Ovary (tissue), 9 donors: ENCODE results near the gene GRB7. TPM values are rescaled to one million over a fixed set of nuclear protein-coding genes. Genes with fewer than 3 reads are reported as not detected.

Experiments
- DNase-seq, 5 donors: peaks; one replicate each; pipeline ENCODE4 v3.0.0-alpha.2; 2019 to 2020
- H3K27ac ChIP-seq, 2 donors: fragments of 200-600 bp; one replicate each; pipeline versions ENCODE4 v1.5.1 to v1.8.0; 2019 to 2022
- H3K27me3 ChIP-seq: fragments of 200-600 bp; one replicate; pipeline ENCODE4 v1.8.0; 2022
- H3K36me3 ChIP-seq: fragments of 200-600 bp; sonication (generic); one replicate; pipeline ENCODE4 v1.5.1; 2019
- H3K4me1 ChIP-seq: one replicate; pipeline ENCODE4 v1.8.1; 2013; ENCODE audit warnings: mild to moderate bottlenecking, moderate library complexity; ENCODE audit not compliant: insufficient read depth
- H3K4me3 ChIP-seq: fragments of 200-600 bp; sonication (generic); one replicate; pipeline ENCODE4 v1.5.1; 2017
- H3K9me3 ChIP-seq, 2 donors: fragments of 200-600 bp in 1 of 2; sonication (generic) in 1 of 2; one replicate each; pipeline versions ENCODE4 v1.5.1 to v1.8.1; 2013 to 2019; ENCODE audit warnings: mild to moderate bottlenecking in 1 of 2, moderate library complexity in 1 of 2
- EP300 ChIP-seq: sonication (generic); formaldehyde crosslinking; IDR thresholded peaks from one replicate; pipeline ENCODE4 v1.6.1; 2017; ENCODE audit warnings: antibody characterized with exemption
- POLR2A ChIP-seq: fragments of 450-650 bp; IDR thresholded peaks from one replicate; pipeline ENCODE4 v1.6.1; 2017; ENCODE audit warnings: antibody characterized with exemption, mild to moderate bottlenecking, moderate library complexity
- WGBS, 3 donors: extraction: QIAGEN DNeasy Blood & Tissue Kit in 1 of 3; methylation state at CpG; one replicate each; pipeline versions ENCODE4 v1.1.5 to v1.1.7; 2013 to 2017; 5-methylcytosine and 5-hydroxymethylcytosine counted together
- intact Hi-C, 4 donors: fragments of 100-400 bp; cut with DNase I; formaldehyde crosslinking; loops; one replicate each; pipeline versions ENCODE4 v1.11.0 to v1.15.1; 2022 to 2023
- polyA plus RNA-seq, 2 donors: library from polyadenylated mRNA; stranded (reverse); fragments of 200-250 nt in 1 of 2; fragments of 350-450 nt in 1 of 2; fragmentation: Illumina TruSeq in 1 of 2; extraction: RNeasy Lipid Tissue Mini Kit (QIAGEN cat#74804) in 1 of 2; gene quantifications; one replicate each; pipeline ENCODE4 v1.2.3, GENCODE V29; 2013 to 2014
- total RNA-seq, 7 donors: library from RNA; depleted of rRNA in 2 of 7; stranded (reverse); fragments of >200 nt in 2 of 7; fragmentation: NEBNext Ultra II Directional in 3 of 7; extraction: Animal tissue kit (Norgen Biotek cat#: 25700) in 3 of 7; gene quantifications; one replicate each; pipeline versions ENCODE4 v1.1.0 to v1.2.4, GENCODE V29; 2016 to 2023
- TF ChIP-seq, protein P1 (sequence below), 3 donors: fragments of 450-650 bp in 2 of 3; fragments of 200-600 bp in 1 of 3; IDR thresholded peaks; one replicate each; pipeline versions ENCODE4 v1.5.1 to v1.8.0; 2016 to 2022; ENCODE audit warnings: antibody characterized with exemption in 3 of 3, mild to moderate bottlenecking in 1 of 3
- donor health status: DM: no; HTN: no; CAD: no; lungs with moderate emphysema.
- donor health status: DM: no; HTN: no; CAD: no.
- donor health status: Bipolar disorder and iron deficiency.
- donor health status: DM: yes; HTN: yes; CAD: no.
- donor health status: DM: no; HTN: no; CAD: no.
- donor health status: DM: yes; HTN: yes; CAD: no.

GRB7 gene
- total and polyA plus RNA-seq, 9 donors, result 0.23 to 63.0 (median 2.1) TPM

DNA sequence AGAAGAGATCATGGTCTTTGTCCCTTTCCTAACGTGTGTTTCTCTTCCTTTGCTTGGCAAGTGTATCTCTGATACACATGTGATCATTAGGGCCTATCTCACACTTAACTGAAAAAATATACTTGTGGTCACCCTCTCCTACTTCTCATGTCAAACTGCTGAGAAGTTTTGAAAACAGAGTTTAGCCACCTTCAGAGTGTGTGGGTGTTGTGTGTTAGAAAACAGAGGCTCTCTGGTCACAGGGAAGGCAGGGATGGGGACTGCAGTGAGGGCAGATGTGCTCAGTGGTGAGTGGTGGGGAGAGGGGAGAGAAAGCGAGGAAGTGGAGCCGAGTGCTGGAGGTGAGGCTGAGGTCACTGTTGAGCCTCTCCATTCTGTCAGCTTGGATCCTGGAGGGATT is 29.4 kb downstream of the GRB7 start:
- 29 to 46% (median 45%) methylated on average over 3 of the region's 3 CpGs for WGBS, 3 donors
- H3K27me3 ChIP-seq, result no peaks in the 10 kb centered on the region

DNA sequence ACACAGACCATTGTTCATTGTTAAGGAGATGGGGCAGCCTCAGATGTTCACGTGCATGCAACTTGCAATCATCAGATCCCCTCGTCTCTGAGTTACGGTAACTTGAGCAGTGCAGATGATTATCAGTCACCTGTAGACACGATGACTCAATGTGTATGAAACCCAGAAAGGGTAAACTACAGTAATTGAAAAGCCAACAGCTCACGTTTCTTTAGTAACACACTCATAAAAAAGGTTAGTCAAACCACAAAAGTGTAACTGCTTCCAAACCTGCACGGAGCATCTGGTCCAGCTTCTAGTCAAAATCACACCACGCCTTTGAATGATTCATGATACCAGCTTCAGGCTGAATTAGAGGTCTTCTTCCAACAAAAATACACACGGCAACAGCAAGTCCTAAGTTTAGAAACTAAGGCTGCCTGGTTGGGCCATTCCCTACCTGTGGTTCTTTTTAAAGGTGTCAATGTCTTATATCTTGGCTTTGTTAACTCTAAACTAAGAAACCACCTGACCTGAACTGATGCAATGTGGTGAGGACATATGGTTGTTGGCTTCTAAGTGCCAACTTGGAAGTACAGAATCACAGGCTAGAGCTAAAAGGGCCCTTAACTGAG is 32.3 kb downstream of the GRB7 start:
- H3K4me3 ChIP-seq, result no peak overlapping the region
- WGBS, 3 donors, result 58 to 62% (median 62%) methylated on average over 8 of the region's 8 CpGs
- no peaks in the 10 kb centered on the region for H3K36me3 ChIP-seq
- H3K9me3 ChIP-seq, result no peaks in the 10 kb centered on the region
- DNase-seq, result no peak
- H3K27ac ChIP-seq, result no peak overlapping the region
- H3K4me1 ChIP-seq, result no peaks in the 10 kb centered on the region
- TF ChIP-seq, protein P1, sequence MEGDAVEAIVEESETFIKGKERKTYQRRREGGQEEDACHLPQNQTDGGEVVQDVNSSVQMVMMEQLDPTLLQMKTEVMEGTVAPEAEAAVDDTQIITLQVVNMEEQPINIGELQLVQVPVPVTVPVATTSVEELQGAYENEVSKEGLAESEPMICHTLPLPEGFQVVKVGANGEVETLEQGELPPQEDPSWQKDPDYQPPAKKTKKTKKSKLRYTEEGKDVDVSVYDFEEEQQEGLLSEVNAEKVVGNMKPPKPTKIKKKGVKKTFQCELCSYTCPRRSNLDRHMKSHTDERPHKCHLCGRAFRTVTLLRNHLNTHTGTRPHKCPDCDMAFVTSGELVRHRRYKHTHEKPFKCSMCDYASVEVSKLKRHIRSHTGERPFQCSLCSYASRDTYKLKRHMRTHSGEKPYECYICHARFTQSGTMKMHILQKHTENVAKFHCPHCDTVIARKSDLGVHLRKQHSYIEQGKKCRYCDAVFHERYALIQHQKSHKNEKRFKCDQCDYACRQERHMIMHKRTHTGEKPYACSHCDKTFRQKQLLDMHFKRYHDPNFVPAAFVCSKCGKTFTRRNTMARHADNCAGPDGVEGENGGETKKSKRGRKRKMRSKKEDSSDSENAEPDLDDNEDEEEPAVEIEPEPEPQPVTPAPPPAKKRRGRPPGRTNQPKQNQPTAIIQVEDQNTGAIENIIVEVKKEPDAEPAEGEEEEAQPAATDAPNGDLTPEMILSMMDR (IDR thresholded peaks at IDR 0.05), result no peak
- TF ChIP-seq EP300 (no peak), POLR2A (no peak)
- intact Hi-C loops, result no loop called here
- H3K27me3 ChIP-seq, result no peaks in the 10 kb centered on the region

More for the DNA sequence above, 29.4 kb downstream of the GRB7 start:
- intact Hi-C loops, result no loop called here
- Histone ChIP-seq H3K36me3 (no peaks in the 10 kb centered on the region), H3K4me1 (no peaks in the 10 kb centered on the region), H3K27ac (no peak overlapping the region), H3K4me3 (no peak overlapping the region), H3K9me3 (no peaks in the 10 kb centered on the region)
- DNase-seq, result no peak
- TF ChIP-seq EP300 (no peak), POLR2A (no peak)
- TF ChIP-seq, protein P1 (IDR thresholded peaks at IDR 0.05), result no peak

DNA sequence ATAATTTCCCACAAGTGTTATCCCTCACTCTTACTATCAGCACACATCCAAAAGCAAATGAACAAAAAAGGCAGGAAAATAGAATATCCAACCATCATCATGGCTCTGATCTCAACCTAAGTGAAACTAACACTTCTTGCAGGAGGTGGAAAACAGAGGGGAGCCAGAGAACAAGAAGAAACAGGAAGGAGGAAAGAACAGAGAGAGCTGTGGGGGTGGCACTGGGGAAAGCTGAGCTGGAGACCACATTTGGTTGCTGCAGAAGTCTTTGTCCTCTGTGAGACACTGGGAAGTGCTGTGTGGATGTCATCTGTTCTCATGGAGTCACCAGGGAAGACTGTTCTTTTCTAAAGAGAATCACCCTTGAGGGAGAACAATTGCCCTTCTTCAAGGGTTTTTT is 34.7 kb downstream of the GRB7 start:
- intact Hi-C loops, result no loop called here
- DNase-seq, result no peak
- no peak overlapping the region for H3K4me3 ChIP-seq
- TF ChIP-seq, protein P1 (IDR thresholded peaks at IDR 0.05), result no peak
- no peak for TF ChIP-seq POLR2A
- no peaks in the 10 kb centered on the region for H3K27me3 ChIP-seq
- no peak overlapping the region for H3K27ac ChIP-seq
- no peaks in the 10 kb centered on the region for H3K36me3 ChIP-seq
- no peaks in the 10 kb centered on the region for H3K4me1 ChIP-seq
- H3K9me3 ChIP-seq, result no peaks in the 10 kb centered on the region

DNA sequence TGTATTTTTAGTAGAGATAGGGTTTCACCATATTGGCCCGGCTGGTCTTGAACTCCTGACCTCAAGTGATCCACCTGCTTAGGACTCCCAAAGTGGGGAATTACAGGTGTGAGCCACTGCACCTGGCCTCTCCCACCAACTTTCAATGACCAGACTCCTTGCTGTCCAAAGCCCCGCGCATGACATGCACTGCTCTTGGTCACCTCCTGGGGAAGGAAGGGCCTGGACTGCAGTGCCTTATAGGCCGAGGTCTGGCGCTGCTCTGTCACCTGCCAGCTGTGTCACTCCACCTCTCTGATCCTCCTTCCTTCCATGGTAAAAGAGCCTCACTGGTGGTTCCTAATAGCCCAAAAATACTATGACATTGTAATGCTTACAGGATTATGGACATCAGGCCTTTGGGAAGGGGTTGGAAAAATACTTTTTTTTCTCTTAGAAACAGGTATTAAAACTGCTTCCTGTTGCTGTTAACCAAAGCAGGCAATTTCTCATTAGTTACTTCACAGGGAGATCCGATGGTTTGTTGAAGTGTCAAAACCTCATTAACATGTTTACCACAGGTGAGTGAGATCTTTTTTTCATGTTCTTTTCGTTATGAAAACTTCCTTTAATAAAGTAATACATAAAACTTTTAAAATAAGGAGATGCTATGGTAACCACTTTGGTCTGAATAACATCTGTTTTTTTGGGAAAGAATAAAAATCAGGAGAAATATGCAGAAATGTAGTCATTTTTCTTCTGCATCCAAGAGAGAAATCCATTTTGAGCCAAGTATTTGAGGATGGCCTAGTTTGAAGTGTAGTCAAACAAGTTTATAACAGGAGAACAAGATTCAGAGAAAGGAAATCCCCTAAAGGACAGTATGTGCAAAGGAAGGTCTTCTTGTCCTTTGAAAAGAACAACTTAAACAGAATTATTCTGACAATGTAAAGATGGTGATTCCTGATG is 35.5 kb downstream of the GRB7 start:
- WGBS, 3 donors, result 81 to 86% (median 81%) methylated on average over 7 of the region's 7 CpGs
- H3K27me3 ChIP-seq, result no peaks in the 10 kb centered on the region

More for the DNA sequence above, 35.5 kb downstream of the GRB7 start:
- no peak overlapping the region for H3K4me3 ChIP-seq
- no peaks in the 10 kb centered on the region for H3K9me3 ChIP-seq
- H3K36me3 ChIP-seq, result no peaks in the 10 kb centered on the region
- TF ChIP-seq EP300 (no peak), POLR2A (no peak)
- TF ChIP-seq, protein P1 (IDR thresholded peaks at IDR 0.05), result no peak
- intact Hi-C loops, result no loop called here
- H3K27ac ChIP-seq, result no peak overlapping the region
- no peaks in the 10 kb centered on the region for H3K4me1 ChIP-seq
- no peak for DNase-seq
